Heart left ventricle (tissue), 16 donors: Measurements from ENCODE around the gene RSPH6A. TPM values are rescaled to one million over a fixed set of nuclear protein-coding genes. Genes with fewer than 3 reads are reported as not detected.

Source experiments
- ATAC-seq, 4 donors: fragments of 200-7000 bp; cut with Tn5 transposase; one replicate each; pipeline ENCODE4 v1.9.1; 2020 to 2022; ENCODE audit warnings: moderate library complexity in 4 of 4, mild to moderate bottlenecking in 3 of 4, moderate number of reproducible peaks in 1 of 4
- DNase-seq, 5 donors: peaks; one replicate each; pipeline ENCODE4 v3.0.0-alpha.2; 2020
- H3K27ac ChIP-seq, 12 donors: fragments of 200-600 bp; sonication (generic) in 4 of 12; one replicate each; pipeline versions ENCODE4 v1.5.0 to v1.8.0; 2016 to 2022; ENCODE audit warnings: mild to moderate bottlenecking in 2 of 12
- H3K27me3 ChIP-seq, 9 donors: fragments of 200-600 bp; sonication (generic) in 2 of 9; one replicate each; pipeline versions ENCODE4 v1.5.1 to v1.8.0; 2016 to 2022; ENCODE audit warnings: mild to moderate bottlenecking in 3 of 9
- H3K36me3 ChIP-seq, 9 donors: fragments of 200-600 bp; sonication (generic) in 2 of 9; one replicate each; pipeline versions ENCODE4 v1.5.0 to v1.8.0; 2018 to 2022; ENCODE audit warnings: mild to moderate bottlenecking in 2 of 9
- H3K4me1 ChIP-seq, 12 donors: fragments of 200-600 bp; sonication (generic) in 4 of 12; one replicate each; pipeline versions ENCODE4 v1.5.0 to v1.8.0; 2016 to 2022; ENCODE audit warnings: mild to moderate bottlenecking in 3 of 12
- H3K4me3 ChIP-seq, 12 donors: fragments of 200-600 bp; sonication (generic) in 4 of 12; one replicate each; pipeline versions ENCODE4 v1.5.0 to v1.8.0; 2017 to 2022; ENCODE audit warnings: mild to moderate bottlenecking in 9 of 12, moderate library complexity in 4 of 12
- H3K9me3 ChIP-seq, 12 donors: fragments of 200-600 bp; sonication (generic) in 4 of 12; one replicate each; pipeline versions ENCODE4 v1.5.0 to v1.8.0; 2016 to 2022; ENCODE audit warnings: mild to moderate bottlenecking in 1 of 12
- CTCF ChIP-seq, 12 donors: fragments of 200-600 bp; sonication (generic) in 4 of 12; IDR thresholded peaks; one replicate each; pipeline versions ENCODE4 v1.5.0 to v1.8.0; 2018 to 2022; ENCODE audit warnings: antibody characterized with exemption in 12 of 12, mild to moderate bottlenecking in 5 of 12
- POLR2A ChIP-seq, 2 donors: fragments of 450-650 bp; IDR thresholded peaks; one replicate each; pipeline ENCODE4 v1.6.1; 2017; ENCODE audit warnings: antibody characterized with exemption in 2 of 2, mild to moderate bottlenecking in 2 of 2, moderate library complexity in 2 of 2
- WGBS, 4 donors: extraction: QIAGEN DNeasy Blood & Tissue Kit in 2 of 4; methylation state at CpG; one replicate each; pipeline versions ENCODE4 v1.1.5 to v1.1.7; 2013 to 2018; 5-methylcytosine and 5-hydroxymethylcytosine counted together
- intact Hi-C, 10 donors: fragments of 100-400 bp; cut with DNase I; formaldehyde crosslinking; loops; one replicate each; pipeline versions ENCODE4 v1.11.1 to v1.14.2; 2022
- polyA plus RNA-seq, 2 donors: library from polyadenylated mRNA; stranded (reverse); fragments of 200-250 nt; gene quantifications; one replicate each; pipeline ENCODE4 v1.2.3, GENCODE V29; 2013
- total RNA-seq, 9 donors: library from RNA; depleted of rRNA in 2 of 9; stranded (reverse); fragments of >200 nt in 2 of 9; fragmentation: NEBNext Ultra II Directional in 3 of 9; extraction: Animal tissue kit (Norgen Biotek cat#: 25700) in 3 of 9; gene quantifications; one replicate each; pipeline versions ENCODE4 v1.1.0 to v1.2.4, GENCODE V29; 2016 to 2023
- donor health status: ischemic (EF 13 %, LVEDD 7.1; RV severe dilation, severe dysfunction).
- donor health status: healthy with polysubstance abuse.
- donor health status: DM: no; HTN: yes; CAD: no.
- donor health status: DM: no; HTN: no; CAD: no.
- donor health status: ischemic (EF 25% LVEDD 6.9; RV normal size, moderate dysfunction).
- donor health status: ischemic (EF 25% LVEDD 5.7; RV mildly dilated, moderate dysfunction).
- donor health status: healthy.
- donor health status: DM: yes; HTN: yes; CAD: no.
- donor health status: ischemic (EF 35%, LVEDD 5.7; RV mildly dilated, moderate dysfunction).
- donor health status: nonischemic (EF 11% LVEDD 7.7; RV severe dilation, severe dysfunction).
- donor health status: DM: yes; HTN: yes; CAD: no.
- donor health status: PGD.
- donor health status: ischemic (EF 29% LVEDD 5.4; RV normal size, mild dysfunction).
- donor health status: nonischemic (EF 23%, LVEDD 6.1; RV moderate dilation, normal function).

Gene RSPH6A
- total and polyA plus RNA-seq, 11 donors = not detected

GRCh38 chr19:45779231-45780145, 35.6 kb downstream of the RSPH6A start:
- Histone ChIP-seq H3K4me1 (peaks cover 0 to 55% (median 38%) of the 10 kb centered on the region in 12 donors), H3K27me3 (peaks cover 0 to 62% (median 0%) of the 10 kb centered on the region in 9 donors), H3K27ac (peak overlapping the region in 8 of 12 donors; percentile 13 to 98 (median 96)), H3K4me3 (peak overlapping the region in 8 of 12 donors; percentile 59 to 92 (median 75)), H3K36me3 (peaks cover 0 to 43% (median 35%) of the 10 kb centered on the region in 9 donors), H3K9me3 (no peaks in the 10 kb centered on the region)
- 16 to 34% (median 26%) methylated on average over 43 to 48 of the region's 48 CpGs for WGBS, 4 donors
- intact Hi-C loops = loop anchor here in 1 of 10 donors (2.0 kb wide), 1 partner anchor 19 kb away; no protein-coding TSS in a partner anchor
- TF ChIP-seq POLR2A (IDR thresholded peaks at IDR 0.05) = no peak
- TF ChIP-seq CTCF (IDR thresholded peaks at IDR 0.05) = peak in 11 of 12 donors; percentile 29 to 61 (median 48)
- ATAC-seq = peak in 3 of 4 donors; percentile 41 to 55 (median 46)
- DNase-seq = peak; percentile 73 to 83 (median 80)

- intact Hi-C loops = no loop called here
- no peak for ATAC-seq
- DNase-seq = no peak
- H3K4me3 ChIP-seq = no peak overlapping the region
- H3K9me3 ChIP-seq = no peaks in the 10 kb centered on the region
- peaks cover 0 to 42% (median 24%) of the 10 kb centered on the region in 12 donors for H3K4me1 ChIP-seq
- H3K36me3 ChIP-seq = peaks cover 0 to 55% (median 43%) of the 10 kb centered on the region in 9 donors
- H3K27me3 ChIP-seq = peaks cover 0 to 56% (median 0%) of the 10 kb centered on the region in 9 donors
- WGBS, 4 donors = 87 to 94% (median 93%) methylated on average over 15 to 28 of the region's 28 CpGs
- TF ChIP-seq POLR2A (IDR thresholded peaks at IDR 0.05) = no peak
- no peak overlapping the region for H3K27ac ChIP-seq
Measured at GRCh38 chr19:45778010-45778661, 37.0 kb downstream of the RSPH6A start.

- peaks cover 0 to 42% (median 22%) of the 10 kb centered on the region in 12 donors for H3K4me1 ChIP-seq
- DNase-seq = no peak
- intact Hi-C loops = no loop called here
- no peaks in the 10 kb centered on the region for H3K9me3 ChIP-seq
- H3K27ac ChIP-seq = no peak overlapping the region
- peaks cover 0 to 58% (median 0%) of the 10 kb centered on the region in 9 donors for H3K27me3 ChIP-seq
- H3K36me3 ChIP-seq = peaks cover 0 to 59% (median 49%) of the 10 kb centered on the region in 9 donors
- H3K4me3 ChIP-seq = no peak overlapping the region
- ATAC-seq = no peak
- 93 to 98% (median 93%) methylated on average over 14 to 34 of the region's 34 CpGs for WGBS, 4 donors
- TF ChIP-seq POLR2A (IDR thresholded peaks at IDR 0.05) (no peak), CTCF (IDR thresholded peaks at IDR 0.05) (no peak)
Measured at GRCh38 chr19:45777395-45777961, 37.6 kb downstream of the RSPH6A start.

- Histone ChIP-seq H3K4me3 (no peak overlapping the region), H3K9me3 (no peaks in the 10 kb centered on the region), H3K36me3 (peaks cover 0 to 73% (median 55%) of the 10 kb centered on the region in 9 donors), H3K27me3 (peaks cover 0 to 61% (median 0%) of the 10 kb centered on the region in 9 donors), H3K27ac (no peak overlapping the region), H3K4me1 (peaks cover 0 to 31% (median 13%) of the 10 kb centered on the region in 12 donors)
- TF ChIP-seq CTCF (IDR thresholded peaks at IDR 0.05) (no peak), POLR2A (IDR thresholded peaks at IDR 0.05) (no peak)
- DNase-seq = no peak
- intact Hi-C loops = no loop called here
- no peak for ATAC-seq
- 82 to 92% (median 88%) methylated on average over 9 of the region's 9 CpGs for WGBS, 4 donors
Measured at GRCh38 chr19:45774765-45775164, 40.3 kb downstream of the RSPH6A start.
